ENCODE measurements around the gene PALLD. TPM values are rescaled to one million over a fixed set of nuclear protein-coding genes. Genes with fewer than 3 reads are reported as not detected.

PALLD gene
- total and polyA plus RNA-seq, 2 of the 13 experiments (the other 11 are each of a cell fraction or from before 2014, with no cell fraction given), result 0.50 to 1.5 TPM

GRCh38 chr4:168769416-168769815, 272.6 kb downstream of the PALLD start:
- WGBS (ENCODE audit: low lambda C conversion rate), result 36% methylated on average over 3 of the region's 4 CpGs
- H3K9ac ChIP-seq (ENCODE audit: insufficient read depth, low read depth, low read length), result no peak overlapping the region
- peaks cover 0 to 3% of the 10 kb centered on the region in 2 experiments; a peak in 2 of 5 replicates for H3K27me3 ChIP-seq (ENCODE audit: control insufficient read depth in 1 of 2, insufficient read depth in 2 of 2, low read length in 2 of 2)
- ChIA-PET CTCF (ENCODE audit: low intra/inter-chr PET ratio, low total read pairs) (no interaction called here), POLR2A (no interaction called here)
- H3K79me2 ChIP-seq (ENCODE audit: insufficient read depth, low read length), result no peaks in the 10 kb centered on the region
- H3K27ac ChIP-seq (ENCODE audit: extremely low read length, insufficient read depth, low read length), result no peak overlapping the region
- H3K4me3 ChIP-seq (replicated peaks in 1 of 3; ENCODE audit: insufficient read depth in 1 of 3, low read depth in 2 of 3, low read length in 3 of 3), result no peak overlapping the region
- intact Hi-C loops (cut with micrococcal nuclease; ENCODE audit: unreplicated experiment) (no loop called here), in situ Hi-C loops (cut with HindIII; ENCODE audit: extremely low pct_ligation_motif_present, low pct_unique_long_range_greater_than_20kb) (no loop called here)
- no TSS peak for BruUV-seq (replicated peaks)
- FAIRE-seq, result no peak
- H3K36me3 ChIP-seq (replicated peaks in 1 of 2; ENCODE audit: control insufficient read depth in 1 of 2, insufficient read depth in 2 of 2, low read length in 2 of 2), result no peaks in the 10 kb centered on the region
- no peaks in the 10 kb centered on the region for H4K20me1 ChIP-seq (ENCODE audit: insufficient read depth, low read length)
- no peak for DNase-seq (ENCODE audit: low spot score)
- no peaks in the 10 kb centered on the region for H3K9me3 ChIP-seq (ENCODE audit: low read length)
- ATAC-seq, result no peak
- no peak overlapping the region for H2AFZ ChIP-seq (ENCODE audit: low read length)
- H3K4me1 ChIP-seq (ENCODE audit: insufficient read depth, low read length), result no peaks in the 10 kb centered on the region
- no peak overlapping the region for H3K4me2 ChIP-seq (ENCODE audit: low read depth, low read length)
- TF ChIP-seq ZNF138 (CRISPR knock-in tag; IDR thresholded peaks at IDR 0.05; ENCODE audit: low read depth) (no peak), USF2 (IDR thresholded peaks at IDR 0.05; ENCODE audit: low read depth, low read length) (no peak), USF2 (CRISPR knock-in tag; IDR thresholded peaks at IDR 0.05; ENCODE audit: borderline replicate concordance) (no peak), SNAPC5 (CRISPR knock-in tag; IDR thresholded peaks at IDR 0.05; ENCODE audit: borderline replicate concordance) (no peak), IRX3 (CRISPR knock-in tag; IDR thresholded peaks at IDR 0.05; ENCODE audit: borderline replicate concordance, low read depth) (no peak), DRAP1 (CRISPR knock-in tag; IDR thresholded peaks at IDR 0.05) (no peak), SETDB1 (CRISPR knock-in tag; IDR thresholded peaks at IDR 0.05; ENCODE audit: borderline replicate concordance) (no peak), RARG (CRISPR knock-in tag; IDR thresholded peaks at IDR 0.05; ENCODE audit: low read depth) (no peak), ZNF563 (CRISPR knock-in tag; IDR thresholded peaks at IDR 0.05) (no peak), POGK (CRISPR knock-in tag; conservative IDR thresholded peaks at IDR 0.05) (no peak), HDAC2 (CRISPR knock-in tag; IDR thresholded peaks at IDR 0.05) (no peak), ARID4A (CRISPR knock-in tag; IDR thresholded peaks at IDR 0.05; ENCODE audit: borderline replicate concordance) (no peak), ZNF597 (CRISPR knock-in tag; IDR thresholded peaks at IDR 0.05) (no peak), ZNF746 (CRISPR knock-in tag; IDR thresholded peaks at IDR 0.05) (no peak), MYNN (CRISPR knock-in tag; IDR thresholded peaks at IDR 0.05; ENCODE audit: low read depth) (no peak)
